ENCODE measurements around the gene BBOF1.

- TF ChIP-seq CTCF (conservative IDR thresholded peaks at IDR 0.05): no peak
- TF ChIP-seq EZH2 (IDR thresholded peaks at IDR 0.05; ENCODE audit: low read depth): no peak
Measured at GRCh38 chr14:74008843-74009499, 10.2 kb upstream of the BBOF1 start.

All from PC-9 (cell line).